Adrenal gland (tissue), 5 donors: Measurements from ENCODE around the gene HPS4.

Source experiments
- POLR2A ChIP-seq, 2 donors: fragments of 450-650 bp; IDR thresholded peaks; one replicate each; pipeline ENCODE4 v1.6.1; 2017; ENCODE audit warnings: antibody characterized with exemption in 2 of 2, mild to moderate bottlenecking in 2 of 2, moderate library complexity in 1 of 2
- TF ChIP-seq, protein P1 (sequence below), 6 experiments: fragments of 450-650 bp in 4 of 6; fragments of 200-600 bp in 2 of 6; sonication (generic) in 1 of 6; IDR thresholded peaks; 1 replicate in 5 of 6; 2 replicates in 1 of 6; pipeline versions ENCODE4 v1.5.1 to v1.8.0; 2016 to 2021; ENCODE audit warnings: antibody characterized with exemption in 6 of 6, mild to moderate bottlenecking in 2 of 6, moderate library complexity in 1 of 6
- donor health status: DM: no; HTN: no; CAD: no.

DNA sequence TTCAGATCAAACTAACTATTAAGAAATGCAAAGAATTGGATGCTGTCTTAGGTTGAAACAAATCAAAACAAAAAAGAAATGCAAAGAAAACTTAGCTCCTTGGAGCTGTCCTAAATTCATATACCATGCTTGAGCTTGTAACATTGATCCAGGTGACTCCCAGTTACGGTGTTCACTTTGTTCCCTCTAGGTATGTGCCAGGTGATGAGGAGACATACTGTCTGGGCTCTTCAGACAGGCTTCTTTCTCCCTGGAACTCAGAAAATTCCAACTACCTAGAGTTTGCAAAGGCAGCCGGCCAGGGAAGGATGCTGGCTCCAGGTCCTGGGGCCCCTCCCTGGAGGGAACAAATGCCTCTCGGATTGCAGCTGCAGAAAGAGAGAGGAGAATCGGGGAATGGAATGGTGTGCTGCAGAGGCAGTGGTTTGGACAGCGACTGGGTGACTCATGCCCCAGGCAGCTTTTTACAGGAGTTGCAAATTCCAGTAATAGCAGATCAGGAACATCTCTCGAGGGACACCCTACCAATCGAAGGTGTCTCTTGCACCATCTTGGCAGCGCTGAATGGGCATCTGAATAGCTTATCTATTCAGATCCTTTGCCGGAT is 66.8 kb downstream of the HPS4 start:
- TF ChIP-seq, protein P1, sequence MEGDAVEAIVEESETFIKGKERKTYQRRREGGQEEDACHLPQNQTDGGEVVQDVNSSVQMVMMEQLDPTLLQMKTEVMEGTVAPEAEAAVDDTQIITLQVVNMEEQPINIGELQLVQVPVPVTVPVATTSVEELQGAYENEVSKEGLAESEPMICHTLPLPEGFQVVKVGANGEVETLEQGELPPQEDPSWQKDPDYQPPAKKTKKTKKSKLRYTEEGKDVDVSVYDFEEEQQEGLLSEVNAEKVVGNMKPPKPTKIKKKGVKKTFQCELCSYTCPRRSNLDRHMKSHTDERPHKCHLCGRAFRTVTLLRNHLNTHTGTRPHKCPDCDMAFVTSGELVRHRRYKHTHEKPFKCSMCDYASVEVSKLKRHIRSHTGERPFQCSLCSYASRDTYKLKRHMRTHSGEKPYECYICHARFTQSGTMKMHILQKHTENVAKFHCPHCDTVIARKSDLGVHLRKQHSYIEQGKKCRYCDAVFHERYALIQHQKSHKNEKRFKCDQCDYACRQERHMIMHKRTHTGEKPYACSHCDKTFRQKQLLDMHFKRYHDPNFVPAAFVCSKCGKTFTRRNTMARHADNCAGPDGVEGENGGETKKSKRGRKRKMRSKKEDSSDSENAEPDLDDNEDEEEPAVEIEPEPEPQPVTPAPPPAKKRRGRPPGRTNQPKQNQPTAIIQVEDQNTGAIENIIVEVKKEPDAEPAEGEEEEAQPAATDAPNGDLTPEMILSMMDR (IDR thresholded peaks at IDR 0.05) = no peak
- TF ChIP-seq POLR2A (IDR thresholded peaks at IDR 0.05) = no peak
